ENCODE measurements around the gene ALG8.
"Not testable (repeated sequence)": the region's sequence is repeated elsewhere in the genome, so short reads cannot be mapped to it uniquely, and the experiment has no call there.

Gene ALG8

DNA sequence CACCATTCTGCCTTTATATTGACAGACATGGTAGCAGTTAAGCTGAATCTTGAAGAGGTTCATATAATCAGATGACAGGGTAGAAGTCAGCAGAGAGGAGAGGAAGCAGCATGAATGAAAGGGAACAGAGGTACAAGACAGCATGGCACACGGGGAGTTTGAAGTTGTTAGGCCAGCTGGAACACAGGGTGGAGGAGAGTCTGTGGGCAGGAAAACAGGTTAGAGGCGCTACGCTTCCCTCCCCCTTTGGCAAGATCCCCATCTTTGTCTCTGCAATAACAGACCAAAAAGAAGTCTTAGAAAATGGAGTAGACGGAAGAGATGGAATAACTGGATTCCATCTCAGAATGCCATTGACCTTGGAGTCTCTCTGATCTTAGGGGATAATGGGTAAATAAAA is 39.8 kb downstream of the ALG8 start:
- no peak for DNase-seq

DNA sequence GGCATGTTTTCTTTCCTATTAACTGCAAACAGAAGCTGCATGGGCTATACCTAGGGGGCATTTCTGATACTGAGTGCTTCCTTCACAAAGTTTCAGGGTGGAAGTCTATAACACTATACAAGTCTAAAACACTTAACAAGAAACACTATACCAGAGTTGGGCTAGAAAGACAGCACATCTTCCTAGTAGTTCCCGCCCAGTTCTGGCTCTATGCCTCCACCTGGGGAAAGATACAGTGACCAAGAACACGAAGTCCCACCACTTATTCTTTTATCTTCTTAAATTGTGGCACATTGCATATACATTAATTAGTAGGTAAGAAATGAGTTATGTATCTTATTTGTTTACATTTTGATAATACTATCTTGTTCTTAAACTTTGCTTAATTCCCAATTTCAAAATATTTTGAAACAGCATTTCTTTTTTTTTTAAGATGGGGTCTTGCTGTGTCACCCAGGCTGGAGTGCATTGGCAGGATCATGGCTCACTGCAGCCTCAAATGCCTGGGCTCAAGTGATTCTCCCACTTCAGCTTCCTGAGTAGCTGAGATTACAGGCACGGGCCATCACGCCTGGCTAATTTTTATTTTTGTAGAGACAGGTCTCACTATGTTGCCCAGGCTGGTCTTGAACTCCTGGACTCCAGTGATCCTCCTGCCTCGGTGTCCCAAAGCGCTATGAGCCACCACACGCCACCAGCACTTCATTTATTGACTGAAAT is 41.6 kb downstream of the ALG8 start:
- no peak for DNase-seq

DNA sequence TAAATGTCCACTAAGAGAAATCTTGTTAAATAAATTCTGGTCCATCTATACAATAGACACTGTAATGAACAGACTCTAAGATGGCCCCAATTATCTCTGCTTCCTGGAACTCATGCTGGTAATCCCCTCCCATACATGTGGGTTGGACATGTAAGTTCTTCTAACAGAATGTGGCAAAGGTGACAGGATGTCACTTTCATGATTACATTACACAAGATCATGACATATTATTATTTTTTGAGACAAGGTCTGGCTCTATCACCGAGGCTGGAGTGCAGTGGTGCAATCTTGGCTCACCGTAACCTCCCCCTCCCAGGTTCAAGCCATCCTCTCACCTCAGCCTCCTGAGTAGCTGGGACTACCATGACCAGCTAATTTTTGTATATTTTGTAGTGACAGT is 45.2 kb downstream of the ALG8 start:
- no peak for DNase-seq

DNA sequence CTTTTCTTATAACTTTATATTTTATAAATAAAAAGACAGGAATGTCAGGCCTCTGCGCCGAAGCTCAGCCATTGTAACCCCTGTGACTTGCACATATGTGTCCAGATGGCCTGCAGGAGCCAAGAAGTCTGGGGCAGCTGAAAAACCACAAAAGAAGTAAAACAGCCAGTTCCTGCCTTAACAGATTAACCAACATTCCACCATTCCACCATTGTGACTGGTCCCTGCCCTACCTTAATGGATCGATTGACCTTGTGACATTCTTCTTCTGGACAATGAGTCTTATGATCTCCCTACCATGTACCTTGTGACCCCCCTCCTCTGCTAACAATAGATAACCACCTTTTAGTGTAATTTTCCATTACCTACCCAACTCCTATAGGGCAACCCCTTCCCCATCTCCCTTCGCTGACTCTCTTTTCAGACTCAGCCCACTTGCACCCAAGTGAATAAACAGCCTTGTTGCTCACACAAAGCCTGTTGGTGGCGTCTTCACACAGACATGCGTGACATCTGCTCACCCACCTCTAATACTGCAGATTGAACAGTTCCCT is 52.8 kb downstream of the ALG8 start:
- not testable (repeated sequence) for DNase-seq

DNA sequence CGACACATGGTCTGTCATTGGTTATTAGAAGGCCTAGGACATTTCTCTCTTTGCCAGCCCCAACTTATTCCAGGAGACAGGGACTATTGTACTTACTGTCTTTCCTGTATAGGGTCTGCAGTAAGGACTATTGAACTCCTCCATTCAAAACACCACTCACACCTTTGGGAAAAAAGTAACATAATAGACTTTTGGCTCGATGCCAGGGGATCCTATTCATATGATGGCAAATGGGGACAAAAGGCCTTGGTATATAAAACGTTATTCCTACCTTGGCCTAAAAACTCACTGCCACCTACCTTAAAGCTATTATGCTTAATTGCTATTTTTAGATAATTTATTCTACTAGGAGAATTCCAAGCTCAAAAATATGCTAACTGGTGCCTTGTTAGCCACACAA is 53.5 kb downstream of the ALG8 start:
- no peak for DNase-seq

DNA sequence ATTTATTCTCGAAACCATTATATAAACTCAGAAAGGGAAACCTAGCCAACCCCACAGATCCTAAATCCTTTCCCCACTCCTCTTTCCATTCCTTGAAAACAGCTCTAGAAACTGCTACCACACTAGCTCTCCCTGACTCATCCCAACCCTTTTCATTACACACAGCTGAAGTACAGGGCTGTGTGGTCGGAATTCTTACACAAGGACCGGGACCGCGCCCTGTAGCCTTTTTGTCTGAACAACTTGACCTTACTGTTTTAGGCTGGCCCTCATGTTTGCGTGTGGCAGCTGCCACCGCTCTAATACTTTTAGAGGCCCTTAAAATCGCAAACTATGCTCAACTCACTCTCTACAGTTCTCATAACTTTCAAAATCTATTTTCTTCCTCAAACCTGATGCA is 54.9 kb downstream of the ALG8 start:
- not testable (repeated sequence) for DNase-seq

DNA sequence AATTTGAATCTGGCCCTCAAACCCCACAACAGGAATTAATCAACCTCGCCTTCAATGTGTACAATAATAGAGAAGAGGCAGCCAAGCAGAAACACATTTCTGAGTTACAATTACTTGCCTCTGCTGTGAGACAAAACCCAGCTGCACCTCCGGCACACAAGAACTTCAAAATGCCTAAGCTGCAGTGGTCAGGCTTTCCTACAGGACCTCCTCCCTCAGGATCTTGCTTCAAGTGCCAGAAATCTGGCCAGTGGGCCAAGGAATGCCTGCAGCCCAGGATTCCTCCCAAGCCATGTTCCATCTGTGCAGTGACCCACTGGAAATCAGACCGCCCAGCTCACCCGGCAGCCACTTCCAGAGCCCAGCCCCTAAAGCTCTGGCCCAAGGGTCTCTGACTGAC is 56.4 kb downstream of the ALG8 start:
- no peak for DNase-seq

DNA sequence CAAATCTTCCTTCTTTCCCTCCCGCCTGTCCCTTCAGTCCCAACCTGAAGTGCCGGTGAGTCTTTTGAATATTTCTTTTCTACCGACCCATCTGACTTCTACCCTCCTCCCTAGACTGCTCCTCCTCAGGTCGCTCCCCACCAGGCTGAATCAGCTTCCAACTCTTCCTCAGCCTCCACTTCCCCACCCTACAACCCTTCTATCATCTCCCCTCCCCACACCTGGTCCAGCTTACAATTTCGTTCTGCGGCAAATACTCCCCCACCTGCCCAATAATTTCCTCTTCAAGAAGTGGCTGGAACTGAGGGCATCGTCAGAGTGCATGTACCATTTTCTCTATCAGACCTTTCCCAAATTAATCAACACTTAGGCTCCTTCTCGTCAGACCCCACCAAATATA is 57.3 kb downstream of the ALG8 start:
- DNase-seq, result no peak

DNA sequence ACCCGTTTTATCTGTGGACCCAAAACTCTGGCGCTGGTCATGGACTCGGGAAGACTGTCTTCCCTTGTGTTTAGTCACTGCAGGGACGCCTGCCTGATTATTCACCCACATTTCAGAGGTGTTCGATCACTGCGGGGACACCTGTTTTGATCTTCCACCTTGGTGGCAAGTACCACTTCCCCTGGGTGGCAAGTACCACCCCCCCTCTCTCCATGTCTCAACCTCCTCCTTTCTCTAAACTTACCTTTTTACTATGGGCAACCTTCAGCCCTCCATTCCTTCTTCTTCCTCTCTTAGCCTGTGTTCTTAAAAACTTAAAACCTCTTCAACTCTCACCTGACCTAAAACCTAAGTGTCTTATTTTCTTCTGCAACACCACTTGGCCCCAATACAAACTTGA is 57.8 kb downstream of the ALG8 start:
- DNase-seq, result no peak

- no peak for DNase-seq
Observed at GRCh38 chr11:78080818-78081495, 58.5 kb downstream of the ALG8 start.

GRCh38 chr11:78080084-78080817 is 59.2 kb downstream of the ALG8 start:
- no peak for DNase-seq

- peak; percentile 59 to 81 for DNase-seq
Observed at GRCh38 chr11:78079232-78080083, 60.0 kb downstream of the ALG8 start, which contains the start of gene NDUFC2. Gene NDUFC2 (minus strand): TSS chr11:78079862. CDS start chr11:78079744, 118 bp downstream.

GRCh38 chr11:78078218-78079167 is 60.9 kb downstream of the ALG8 start:
- DNase-seq, result no peak

DNA sequence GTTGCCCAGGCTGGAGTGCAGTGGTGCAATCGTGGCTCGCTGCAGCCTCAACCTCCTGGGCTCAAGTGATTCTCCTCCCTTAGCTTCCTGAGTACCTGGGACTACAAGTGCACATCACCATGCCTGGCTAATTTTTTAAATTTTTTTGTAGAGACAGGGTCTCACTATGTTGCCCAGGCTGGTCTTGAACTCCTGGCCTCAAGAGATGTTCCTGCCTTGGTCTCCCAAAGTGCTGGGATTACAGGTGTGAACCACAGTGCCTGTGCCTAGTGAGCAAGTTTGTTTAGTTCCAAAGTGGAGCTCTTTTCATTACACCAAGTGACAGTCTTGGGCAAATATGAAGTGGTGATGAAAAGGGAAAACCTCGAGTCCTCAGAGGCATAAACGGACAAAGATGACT is 61.8 kb downstream of the ALG8 start:
- DNase-seq, result not testable (repeated sequence)

GRCh38 chr11:78076733-78077403 is 62.6 kb downstream of the ALG8 start:
- no peak for DNase-seq

DNA sequence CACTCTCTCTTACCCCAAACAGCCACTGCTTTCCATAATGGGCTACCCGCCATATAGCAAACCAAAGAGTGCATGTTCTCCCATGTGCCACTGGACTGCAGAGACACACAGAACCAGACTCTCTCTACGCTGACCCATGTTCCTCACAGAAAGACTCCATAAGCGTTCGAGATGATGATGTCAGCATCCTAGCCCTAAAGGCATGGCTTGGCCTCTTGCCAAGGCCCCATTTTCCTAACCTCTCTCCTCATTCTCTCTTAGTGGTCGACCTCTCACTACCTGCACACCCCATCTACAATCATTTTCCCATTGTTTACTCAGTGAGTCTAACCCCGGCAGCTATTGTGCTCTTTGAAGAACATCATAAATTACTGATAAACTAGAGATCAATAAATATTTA is 64.7 kb downstream of the ALG8 start:
- DNase-seq, result no peak

GRCh38 chr11:78072455-78072854 is 67.0 kb downstream of the ALG8 start:
- no peak for DNase-seq

DNA sequence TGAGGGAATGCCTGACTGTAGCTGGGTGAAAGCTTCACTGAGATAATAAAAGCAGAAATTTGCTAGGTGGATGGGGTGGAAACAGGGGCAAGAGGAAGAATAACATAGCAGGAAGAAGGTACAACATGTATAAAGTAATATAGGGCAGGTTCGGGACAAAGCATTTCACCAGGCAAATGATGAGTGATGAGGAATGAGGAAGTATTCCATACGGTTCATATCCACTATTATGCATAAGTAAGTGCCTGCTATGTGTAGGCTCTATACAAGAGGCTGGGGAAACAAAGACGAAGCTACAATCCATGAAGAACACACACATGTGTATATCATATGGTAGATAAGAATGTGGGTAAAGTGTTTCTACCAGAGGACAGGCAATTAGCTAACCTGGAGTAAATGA is 67.7 kb downstream of the ALG8 start:
- DNase-seq, result no peak

- DNase-seq, result no peak
Observed at GRCh38 chr11:78070621-78071020, 68.8 kb downstream of the ALG8 start.

GRCh38 chr11:78069465-78069864 is 70.0 kb downstream of the ALG8 start:
- no peak for DNase-seq

- DNase-seq, result no peak
Observed at GRCh38 chr11:78067704-78068103, 71.7 kb downstream of the ALG8 start.
